ENCODE data around the gene TMEM132C.

- peak in 1 of 2 experiments; percentile 39; a peak in 3 of 4 replicates for TF ChIP-seq CTCF (conservative IDR thresholded peaks at IDR 0.05; ENCODE audit: low read depth in 2 of 2)
- no peak for TF ChIP-seq EZH2phosphoT487 (IDR thresholded peaks at IDR 0.05; ENCODE audit: unreplicated experiment)
Observed at GRCh38 chr12:128387811-128388422, 120.9 kb downstream of the TMEM132C start.

Data from GM23338 (cell line).